CD4-positive, alpha-beta T cell treated with Interleukin-12 subunit alpha and Interleukin-12 subunit beta, for 1 hour (primary cell): ENCODE data around the gene ZNF652.
"Not testable (repeated sequence)": the region's sequence is repeated elsewhere in the genome, so short reads cannot be mapped to it uniquely, and the experiment has no call there.

Source experiments
- DNase-seq: peaks from one replicate; pipeline ENCODE4 v3.0.0-alpha.2; 2020

Gene ZNF652

GRCh38 chr17:49386373-49386772, 24.3 kb upstream of the ZNF652 start:
- no peak for DNase-seq

- no peak for DNase-seq
These were observed 22.9 kb upstream of the ZNF652 start for GRCh38 chr17:49384951-49385350.

GRCh38 chr17:49383060-49383459, 21.0 kb upstream of the ZNF652 start:
- no peak for DNase-seq

- no peak for DNase-seq
These were observed 20.5 kb upstream of the ZNF652 start for GRCh38 chr17:49382556-49382955.

- DNase-seq = no peak
These were observed 19.7 kb upstream of the ZNF652 start for GRCh38 chr17:49381793-49382192.

- DNase-seq = no peak
These were observed 19.0 kb upstream of the ZNF652 start for GRCh38 chr17:49381033-49381432.

GRCh38 chr17:49379926-49380325, 17.9 kb upstream of the ZNF652 start:
- DNase-seq = no peak

- DNase-seq = no peak
These were observed 16.3 kb upstream of the ZNF652 start for GRCh38 chr17:49378311-49378710.

- no peak for DNase-seq
These were observed 13.5 kb upstream of the ZNF652 start for GRCh38 chr17:49375544-49375943.

GRCh38 chr17:49373115-49373514, 11.1 kb upstream of the ZNF652 start:
- no peak for DNase-seq

GRCh38 chr17:49372425-49372824, 10.4 kb upstream of the ZNF652 start:
- DNase-seq = no peak

- no peak for DNase-seq
These were observed 9.2 kb upstream of the ZNF652 start for GRCh38 chr17:49370971-49371834.

GRCh38 chr17:49369760-49370159, 7.7 kb upstream of the ZNF652 start:
- DNase-seq = no peak

- no peak for DNase-seq
These were observed 7.0 kb upstream of the ZNF652 start for GRCh38 chr17:49369089-49369488.

GRCh38 chr17:49365667-49366066, 3.6 kb upstream of the ZNF652 start:
- peak; percentile 59 for DNase-seq

GRCh38 chr17:49365126-49365525, 3.1 kb upstream of the ZNF652 start:
- DNase-seq = not testable (repeated sequence)

- DNase-seq = no peak
These were observed 2.1 kb upstream of the ZNF652 start for GRCh38 chr17:49364119-49364518.

GRCh38 chr17:49363251-49363650, 1.2 kb upstream of the ZNF652 start:
- DNase-seq = no peak

- no peak for DNase-seq
These were observed 670 bp upstream of the ZNF652 start for GRCh38 chr17:49362723-49363117.

- DNase-seq = peak; percentile 89
These were observed 735 bp downstream of the ZNF652 start for GRCh38 chr17:49361129-49361901.

- no peak for DNase-seq
These were observed 1.3 kb downstream of the ZNF652 start for GRCh38 chr17:49360796-49361128.

GRCh38 chr17:49359990-49360795, 1.9 kb downstream of the ZNF652 start:
- peak; percentile 29 for DNase-seq

GRCh38 chr17:49358641-49359247, 3.3 kb downstream of the ZNF652 start:
- DNase-seq = peak; percentile 34
